Motor neuron (in vitro differentiated cells): ENCODE data around the gene IDI1. TPM values are rescaled to one million over a fixed set of nuclear protein-coding genes. Genes with fewer than 3 reads are reported as not detected.
"Not testable (repeated sequence)": the region's sequence is repeated elsewhere in the genome, so short reads cannot be mapped to it uniquely, and the experiment has no call there.

Source experiments
- ATAC-seq, 8 experiments: fragments of 200-7000 bp; cut with Tn5 transposase; replicated peaks in 6 of 8; 2 replicates each; pipeline ENCODE4 v1.8.0; 2021; ENCODE audit warnings: mild to moderate bottlenecking in 8 of 8, moderate library complexity in 8 of 8
- H3K27ac ChIP-seq, 2 donors: fragments of 250-450 bp; sonication (Bioruptor Pico); 2 replicates each; pipeline ENCODE4 v1.9.0; 2021; ENCODE audit warnings: antibody characterized with exemption in 2 of 2, mild to moderate bottlenecking in 2 of 2, moderate library complexity in 1 of 2
- H3K4me1 ChIP-seq, 2 donors: fragments of 250-450 bp; sonication (Bioruptor Pico); replicated peaks in 1 of 2; 2 replicates each; pipeline ENCODE4 v1.6.1; 2021; ENCODE audit warnings: antibody characterized with exemption in 2 of 2, mild to moderate bottlenecking in 2 of 2, moderate library complexity in 1 of 2
- H3K4me3 ChIP-seq, 5 donors: fragments of 250-450 bp; sonication (Bioruptor Pico); 2 replicates each; pipeline ENCODE4 v1.9.0; 2021; ENCODE audit warnings: antibody characterized with exemption in 5 of 5, mild to moderate bottlenecking in 5 of 5, moderate library complexity in 4 of 5
- WGBS, 10 experiments: fragments of 450-650 bp; shearing (Covaris generic); methylation state at CpG; one replicate each; pipeline ENCODE4 v1.0.0; 2022; 5-methylcytosine and 5-hydroxymethylcytosine counted together
- in situ Hi-C, 9 experiments: fragments of 400-800 bp; cut with MboI; loops; one replicate each; pipeline ENCODE4 v1.15.0; 2021; ENCODE audit warnings: low sequenced_read_pairs in 9 of 9, low pct_unique_long_range_greater_than_20kb in 2 of 9; ENCODE audit not compliant: unreplicated experiment in 9 of 9
- total RNA-seq, 8 experiments: library from RNA; unstranded; fragments of 300-600 nt; gene quantifications; 2 replicates each; pipeline versions ENCODE4 v1.2.3 to v1.2.4, GENCODE V29; 2022

Gene IDI1
- total RNA-seq, 8 experiments from 2014 or later, result 47.7 to 112 (median 99.2) TPM

DNA sequence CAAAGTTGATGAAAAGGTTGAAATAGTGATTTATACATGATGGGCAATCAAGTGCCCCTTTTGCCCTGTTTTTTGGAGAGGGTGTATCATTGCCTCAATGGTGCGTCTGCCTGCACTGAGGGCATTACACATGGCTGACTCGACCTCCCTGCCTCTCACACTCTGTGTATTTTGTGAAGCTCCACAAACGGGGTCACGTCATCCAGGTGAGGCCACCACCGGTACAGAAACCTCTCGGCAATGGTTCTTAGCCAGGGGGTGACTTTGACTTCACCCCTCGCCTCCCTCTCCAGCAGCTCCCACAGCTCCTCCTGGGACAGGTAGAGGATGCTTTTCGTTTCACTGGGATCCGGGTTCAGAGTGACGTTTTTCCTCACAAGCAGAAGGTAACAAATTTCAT lies 29.6 kb downstream of the IDI1 start:
- WGBS, 10 experiments, result 80 to 100% (median 93%) methylated on average over 2 to 9 of the region's 10 CpGs; no CpG with 5 or more reads in 3 of the 10 experiments
- H3K27ac ChIP-seq, result no peak overlapping the region
- in situ Hi-C loops, result no loop called here
- no peak for ATAC-seq
- H3K4me1 ChIP-seq, result no peaks in the 10 kb centered on the region
- H3K4me3 ChIP-seq, result no peak overlapping the region

- Histone ChIP-seq H3K4me3 (no peak overlapping the region), H3K27ac (no peak overlapping the region), H3K4me1 (no peaks in the 10 kb centered on the region)
- WGBS, 10 experiments, result 95 to 97% (median 96%) methylated on average over 4 to 5 of the region's 11 CpGs; no CpG with 5 or more reads in 7 of the 10 experiments
- ATAC-seq, result no peak
- in situ Hi-C loops, result no loop called here
These were observed 33.2 kb downstream of the IDI1 start for GRCh38 chr10:1015688-1016087.

DNA sequence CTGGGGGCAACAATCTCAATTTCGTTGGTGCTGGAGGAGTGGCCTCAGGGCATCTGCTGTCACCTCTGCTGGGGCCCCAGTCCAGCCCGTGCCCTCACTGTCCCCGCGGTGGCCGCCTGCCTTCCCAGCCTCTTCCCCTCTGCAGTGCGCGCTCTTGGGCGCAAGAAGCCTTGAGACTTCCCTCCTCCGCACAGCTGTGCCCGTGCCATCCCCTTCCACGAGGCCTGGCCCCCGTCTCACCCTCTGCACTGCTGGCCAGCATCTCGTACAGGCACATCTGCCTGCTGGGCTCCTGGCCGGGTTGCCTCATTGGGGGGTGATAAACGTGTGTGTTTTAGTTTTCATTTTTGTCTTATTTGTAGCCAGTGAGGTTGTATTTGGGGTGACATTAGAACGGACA lies 37.2 kb downstream of the IDI1 start:
- WGBS, 10 experiments, result 87 to 100% (median 100%) methylated on average over 1 to 3 of the region's 16 CpGs; no CpG with 5 or more reads in 5 of the 10 experiments
- Histone ChIP-seq H3K27ac (no peak overlapping the region), H3K4me1 (no peaks in the 10 kb centered on the region), H3K4me3 (no peak overlapping the region)
- in situ Hi-C loops, result no loop called here
- ATAC-seq, result no peak

GRCh38 chr10:1010703-1011102 lies 38.2 kb downstream of the IDI1 start:
- no peaks in the 10 kb centered on the region for H3K4me1 ChIP-seq
- WGBS, 10 experiments, result no CpG with 5 or more reads among the region's 7 CpGs
- no peak overlapping the region for H3K4me3 ChIP-seq
- H3K27ac ChIP-seq, result no peak overlapping the region
- peak in 1 of 8 experiments; percentile 20 for ATAC-seq
- in situ Hi-C loops, result no loop called here

DNA sequence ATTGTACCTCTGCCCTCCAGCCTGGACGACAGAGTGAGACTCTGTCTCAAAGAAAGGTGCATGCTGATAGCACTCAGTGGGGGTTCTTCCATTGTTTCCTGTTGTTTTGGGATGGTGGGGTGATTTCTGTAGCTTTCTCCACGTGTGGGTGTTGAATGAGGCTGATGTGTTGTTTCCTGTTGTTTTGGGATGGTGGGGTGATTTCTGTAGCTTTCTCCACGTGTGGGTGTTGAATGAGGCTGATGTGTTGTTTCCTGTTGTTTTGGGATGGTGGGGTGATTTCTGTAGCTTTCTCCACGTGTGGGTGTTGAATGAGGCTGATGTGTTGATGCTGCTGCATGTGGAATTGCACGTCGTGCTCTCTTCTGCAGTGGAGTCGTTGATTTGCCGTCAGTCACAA lies 39.0 kb downstream of the IDI1 start:
- in situ Hi-C loops, ATAC-seq, H3K4me1 ChIP-seq, H3K4me3 ChIP-seq, H3K27ac ChIP-seq: not testable (repeated sequence)
- 33 to 100% (median 87%) methylated on average over 1 to 6 of the region's 8 CpGs; no CpG with 5 or more reads in 5 of the 10 experiments for WGBS, 10 experiments

- WGBS, 10 experiments, result 50 to 100% (median 96%) methylated on average over 1 to 3 of the region's 9 CpGs; no CpG with 5 or more reads in 1 of the 10 experiments
- in situ Hi-C loops, result no loop called here
- H3K27ac ChIP-seq, result no peak overlapping the region
- no peak overlapping the region for H3K4me3 ChIP-seq
- H3K4me1 ChIP-seq, result no peaks in the 10 kb centered on the region
- no peak for ATAC-seq
These were observed 39.8 kb downstream of the IDI1 start for GRCh38 chr10:1009071-1009494.

GRCh38 chr10:1007583-1007982 lies 41.3 kb downstream of the IDI1 start:
- in situ Hi-C loops, result no loop called here
- Histone ChIP-seq H3K4me1 (no peaks in the 10 kb centered on the region), H3K4me3 (no peak overlapping the region), H3K27ac (no peak overlapping the region)
- 75 to 100% (median 93%) methylated on average over 1 to 10 of the region's 10 CpGs; no CpG with 5 or more reads in 1 of the 10 experiments for WGBS, 10 experiments
- ATAC-seq, result peak in 1 of 8 experiments; percentile 22

- 80 to 100% (median 100%) methylated on average over 1 to 6 of the region's 9 CpGs; no CpG with 5 or more reads in 5 of the 10 experiments for WGBS, 10 experiments
- no peak for ATAC-seq
- Histone ChIP-seq H3K4me1 (no peaks in the 10 kb centered on the region), H3K4me3 (no peak overlapping the region), H3K27ac (no peak overlapping the region)
- in situ Hi-C loops, result no loop called here
These were observed 42.3 kb downstream of the IDI1 start for GRCh38 chr10:1006573-1006972.

GRCh38 chr10:1003884-1004670 lies 44.8 kb downstream of the IDI1 start:
- Histone ChIP-seq H3K27ac (no peak overlapping the region), H3K4me1 (no peaks in the 10 kb centered on the region), H3K4me3 (no peak overlapping the region)
- 20 to 100% (median 97%) methylated on average over 1 to 3 of the region's 9 CpGs; no CpG with 5 or more reads in 6 of the 10 experiments for WGBS, 10 experiments
- in situ Hi-C loops, result no loop called here
- ATAC-seq, result peak in 3 of 8 experiments; percentile 23 to 75 (median 70)

DNA sequence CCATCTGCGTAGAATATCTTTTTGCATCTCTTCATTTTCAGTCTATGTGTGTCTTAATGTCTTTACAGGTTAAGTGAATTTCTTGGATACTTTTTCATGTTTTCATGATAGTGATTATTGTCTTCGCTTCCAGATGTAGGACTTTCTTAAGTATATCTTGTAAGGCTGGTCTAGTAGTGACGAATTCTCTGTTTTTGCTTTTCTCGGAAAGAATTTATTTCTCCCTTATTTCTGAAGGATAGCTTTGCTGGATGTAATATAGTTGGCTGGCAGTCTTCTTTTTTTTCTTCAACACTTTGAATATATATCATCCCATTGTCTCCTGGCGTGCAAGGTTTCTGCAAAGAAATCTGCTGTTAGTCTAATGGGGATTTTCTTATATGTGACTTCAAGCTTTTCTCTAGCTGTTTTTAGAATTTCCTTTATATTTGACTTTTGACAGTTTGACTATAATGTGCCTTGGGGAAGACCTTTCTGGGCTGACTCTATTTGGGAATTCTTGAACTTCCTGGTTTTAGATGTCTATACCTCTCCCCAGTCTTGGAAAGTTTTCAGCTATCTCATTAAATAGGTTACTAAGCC lies 46.4 kb downstream of the IDI1 start:
- no peak for ATAC-seq
- WGBS, 10 experiments, result 85 to 100% (median 99%) methylated on average over 4 to 5 of the region's 5 CpGs

GRCh38 chr10:997266-998022 lies 51.5 kb downstream of the IDI1 start:
- Histone ChIP-seq H3K27ac (no peak overlapping the region), H3K4me1 (no peaks in the 10 kb centered on the region), H3K4me3 (no peak overlapping the region)
- in situ Hi-C loops, result no loop called here
- no peak for ATAC-seq
- WGBS, 10 experiments, result 67 to 100% (median 90%) methylated on average over 1 to 17 of the region's 19 CpGs

More for the DNA sequence above, 46.4 kb downstream of the IDI1 start:
- in situ Hi-C loops, result no loop called here
- no peaks in the 10 kb centered on the region for H3K4me1 ChIP-seq
- H3K4me3 ChIP-seq, result no peak overlapping the region
- H3K27ac ChIP-seq, result no peak overlapping the region

GRCh38 chr10:996031-996430 lies 52.9 kb downstream of the IDI1 start:
- ATAC-seq, result no peak
- in situ Hi-C loops, result no loop called here
- Histone ChIP-seq H3K4me1 (no peaks in the 10 kb centered on the region), H3K27ac (no peak overlapping the region), H3K4me3 (no peak overlapping the region)
- 94 to 100% (median 97%) methylated on average over 1 to 12 of the region's 12 CpGs for WGBS, 10 experiments

GRCh38 chr10:995559-995926 lies 53.4 kb downstream of the IDI1 start:
- no peak overlapping the region for H3K27ac ChIP-seq
- no peak overlapping the region for H3K4me3 ChIP-seq
- in situ Hi-C loops, result no loop called here
- peak in 1 of 8 experiments; percentile 37 for ATAC-seq
- no peaks in the 10 kb centered on the region for H3K4me1 ChIP-seq
- WGBS, 10 experiments, result 38 to 100% (median 87%) methylated on average over 1 to 6 of the region's 7 CpGs; no CpG with 5 or more reads in 5 of the 10 experiments
